K562 (cell line): Measurements from ENCODE around the gene CTNNA3. TPM values are rescaled to one million over a fixed set of nuclear protein-coding genes. Genes with fewer than 3 reads are reported as not detected.

Experiments
- ATAC-seq: fragments of 200-7000 bp; cut with Tn5 transposase; 3 replicates; pipeline ENCODE4 v1.9.1; 2020; ENCODE audit warnings: moderate library complexity
- BruUV-seq: library from RNA; stranded (reverse); fragments of 400-500 nt; replicated peaks from 2 replicates; lab custom pipeline; 2021; lab: Mats Ljungman, UMichigan
- CTCF ChIA-PET: fragments of 300-600 bp; formaldehyde crosslinking; extraction: SDS; loops from one replicate; lab custom pipeline; 2021; ENCODE audit warnings: low intra/inter-chr PET ratio; lab: Yijun Ruan, JAX
- POLR2A ChIA-PET: fragments of 300-600, 350-650 bp; sonication (Branson Sonifier 250); formaldehyde crosslinking; extraction: SDS; loops from one replicate; lab custom pipeline; 2021; ENCODE audit warnings: antibody characterized with exemption, inconsistent platforms; lab: Yijun Ruan, JAX
- DNase-seq, 4 experiments: peaks; one replicate each; pipeline versions ENCODE4 v3.0.0 to v3.0.0-alpha.2; 2011 to 2018; ENCODE audit warnings: low spot score in 3 of 4, mixed read lengths in 3 of 4; ENCODE audit errors: extremely low read depth in 1 of 4
- FAIRE-seq: peaks from 2 replicates; lab custom pipeline; 2011; peaks lifted over from hg19 to GRCh38; lab: Jason Lieb, UNC
- H2AFZ ChIP-seq: 2 replicates; pipeline ENCODE4 v1.6.0; 2011; ENCODE audit warnings: low read depth, low read length, control low read depth, inconsistent platforms
- H3K27ac ChIP-seq: fragments of 200-600 bp; 3 replicates; pipeline ENCODE4 v1.8.0; 2011; ENCODE audit warnings: low read depth, mild to moderate bottlenecking, control low read depth, inconsistent platforms, low read length, moderate library complexity, mixed read lengths; ENCODE audit errors: extremely low read depth
- H3K27me3 ChIP-seq, 2 experiments: fragments of 300-600 bp in 1 of 2; 2 replicates in 1 of 2; 3 replicates in 1 of 2; pipeline versions ENCODE4 v1.6.0 to v1.8.0; 2011; ENCODE audit warnings: inconsistent platforms in 2 of 2, low read length in 2 of 2, mild to moderate bottlenecking in 1 of 2, mixed read lengths in 1 of 2, moderate library complexity in 1 of 2; ENCODE audit not compliant: control insufficient read depth in 2 of 2, insufficient read depth in 2 of 2
- H3K36me3 ChIP-seq: fragments of 300-600 bp; 3 replicates; pipeline ENCODE4 v1.8.0; 2011; ENCODE audit warnings: mild to moderate bottlenecking, low read length, inconsistent platforms; ENCODE audit not compliant: control insufficient read depth, insufficient read depth
- H3K4me1 ChIP-seq, 2 experiments: fragments of 200-600 bp in 1 of 2; replicated peaks in 1 of 2; 2 replicates in 1 of 2; 3 replicates in 1 of 2; pipeline versions ENCODE4 v1.5.1 to v1.8.0; 2011; ENCODE audit warnings: inconsistent platforms in 2 of 2, low read length in 2 of 2, mild to moderate bottlenecking in 1 of 2, mixed read lengths in 1 of 2, moderate library complexity in 1 of 2; ENCODE audit not compliant: control insufficient read depth in 2 of 2, insufficient read depth in 2 of 2
- H3K4me2 ChIP-seq: 2 replicates; pipeline ENCODE4 v1.6.1; 2011; ENCODE audit warnings: low read length, control low read depth, inconsistent platforms, mixed read lengths; ENCODE audit not compliant: insufficient read depth
- H3K4me3 ChIP-seq: fragments of 200-600 bp; sonication (generic), shearing (Covaris generic); 2 replicates; pipeline ENCODE4 v1.5.1; 2016; ENCODE audit warnings: control low read depth, inconsistent platforms
- H3K79me2 ChIP-seq: fragments of 200-600 bp; 3 replicates; pipeline ENCODE4 v1.8.0; 2011; ENCODE audit warnings: low read length, inconsistent platforms; ENCODE audit not compliant: control insufficient read depth, insufficient read depth
- H3K9ac ChIP-seq, 2 experiments: 2 replicates each; pipeline versions ENCODE4 v1.6.0 to v1.6.1; 2011; ENCODE audit warnings: low read depth in 2 of 2, low read length in 2 of 2, control low read depth in 1 of 2, inconsistent platforms in 1 of 2, mild to moderate bottlenecking in 1 of 2, mixed read lengths in 1 of 2; ENCODE audit not compliant: insufficient read depth in 1 of 2
- H3K9me1 ChIP-seq: one replicate; pipeline ENCODE4 v1.6.0; 2011; ENCODE audit warnings: inconsistent platforms, mild to moderate bottlenecking, low read length, moderate library complexity; ENCODE audit not compliant: control insufficient read depth, insufficient read depth
- H3K9me3 ChIP-seq: replicated peaks from 2 replicates; pipeline ENCODE4 v1.5.1; 2011; ENCODE audit warnings: low read depth, low read length, inconsistent platforms; ENCODE audit not compliant: control insufficient read depth, insufficient read depth
- H4K20me1 ChIP-seq: replicated peaks from 2 replicates; pipeline ENCODE4 v1.6.1; 2011; ENCODE audit warnings: low read length, inconsistent platforms, mixed read lengths; ENCODE audit not compliant: control insufficient read depth, insufficient read depth
- BRD9 ChIP-seq: fragments of 450-650 bp; IDR thresholded peaks from 2 replicates; pipeline ENCODE4 v1.6.1; 2018; ENCODE audit warnings: low read depth; ENCODE audit not compliant: partially characterized antibody
- E2F8 ChIP-seq: fragments of 450-650 bp; IDR thresholded peaks from 2 replicates; pipeline ENCODE4 v1.7.1; 2018; ENCODE audit warnings: mild to moderate bottlenecking, low read depth; ENCODE audit not compliant: partially characterized antibody
- FOSL1 ChIP-seq: fragments of 200-800 bp; sonication (Bioruptor generic); conservative IDR thresholded peaks from 2 replicates; pipeline ENCODE4 v1.6.1; 2016; ENCODE audit warnings: missing genetic modification characterization, missing compliant biosample characterization
- KDM1A ChIP-seq, 2 experiments: fragments of 450-650 bp; IDR thresholded peaks; 2 replicates each; pipeline ENCODE4 v1.6.1; 2016; ENCODE audit warnings: mild to moderate bottlenecking in 2 of 2
- KHSRP ChIP-seq: fragments of 450-650 bp; IDR thresholded peaks from 2 replicates; pipeline ENCODE4 v1.6.1; 2017
- L3MBTL2 ChIP-seq: fragments of 450-650 bp; IDR thresholded peaks from 2 replicates; pipeline ENCODE4 v1.6.1; 2016; ENCODE audit warnings: mild to moderate bottlenecking, moderate library complexity
- MEIS2 ChIP-seq: fragments of 450-650 bp; IDR thresholded peaks from 2 replicates; pipeline ENCODE4 v1.6.1; 2014; ENCODE audit warnings: mild to moderate bottlenecking; ENCODE audit not compliant: partially characterized antibody
- NFXL1 ChIP-seq: fragments of 450-650 bp; formaldehyde crosslinking; IDR thresholded peaks from 2 replicates; pipeline ENCODE4 v1.4.0; 2021; ENCODE audit warnings: mild to moderate bottlenecking
- SMAD1 ChIP-seq: fragments of 150-350 bp; IDR thresholded peaks from 2 replicates; pipeline ENCODE4 v1.6.1; 2014; ENCODE audit warnings: low read length, low read depth; ENCODE audit not compliant: partially characterized antibody
- SREBF2 ChIP-seq: sonication (generic); formaldehyde crosslinking; IDR thresholded peaks from 2 replicates; pipeline ENCODE4 v1.4.0; 2020; ENCODE audit warnings: mild to moderate bottlenecking, missing genetic modification reagents
- SRSF7 ChIP-seq: fragments of 200-400 bp; formaldehyde crosslinking; optimal IDR thresholded peaks from 2 replicates; pipeline ENCODE3; 2017; ENCODE audit warnings: mild to moderate bottlenecking, low read depth, low read length
- TCF7 ChIP-seq: sonication (generic); IDR thresholded peaks from 2 replicates; pipeline ENCODE4 v1.6.1; 2016; ENCODE audit warnings: antibody characterized with exemption, borderline replicate concordance
- ZNF175 ChIP-seq: fragments of 200-800 bp; sonication (Bioruptor generic); IDR thresholded peaks from 2 replicates; pipeline ENCODE4 v1.6.1; 2016; ENCODE audit warnings: low read depth, mild to moderate bottlenecking, missing genetic modification characterization, missing compliant biosample characterization
- ZNF695 ChIP-seq: fragments of 450-650 bp; formaldehyde crosslinking; IDR thresholded peaks from 2 replicates; pipeline ENCODE4 v1.4.0; 2020; ENCODE audit warnings: mild to moderate bottlenecking, moderate library complexity
- ZNF696 ChIP-seq: fragments of 250-450 bp; sonication (Bioruptor Pico); conservative IDR thresholded peaks from 2 replicates; pipeline ENCODE4 v1.4.0; 2020; ENCODE audit warnings: mild to moderate bottlenecking, moderate library complexity
- ZNF780A ChIP-seq: fragments of 250-450 bp; sonication (Bioruptor Pico); IDR thresholded peaks from 2 replicates; pipeline ENCODE4 v1.5.0; 2021; ENCODE audit warnings: mild to moderate bottlenecking
- WGBS: fragments of 100-300 bp; shearing (Covaris generic); methylation state at CpG from one replicate; pipeline ENCODE4 v1.1.6; 2016; ENCODE audit warnings: low coverage, mixed read lengths; ENCODE audit not compliant: insufficient coverage; ENCODE audit errors: missing lambda C conversion rate; 5-methylcytosine and 5-hydroxymethylcytosine counted together
- in situ Hi-C: fragments of 300-500 bp; cut with MboI; formaldehyde crosslinking; loops from 4 replicates; pipeline ENCODE4 v1.15.0; 2018; ENCODE audit warnings: inconsistent platforms, mixed read lengths
- intact Hi-C: fragments of 100-400 bp; cut with micrococcal nuclease; formaldehyde crosslinking; loops from 2 replicates; pipeline ENCODE4 v1.14.2; 2022
- polyA plus RNA-seq, 8 experiments: library from polyadenylated mRNA; depleted of rRNA in 4 of 8; stranded (reverse) in 5 of 8; unstranded in 3 of 8; fragments of >200 nt; fragmentation: Nextera tagmentation in 2 of 8; fragmentation: Illumina TruSeq in 1 of 8; extraction: Ambion mirVana in 2 of 8; extraction: Trizol in 1 of 8; gene quantifications; 2 replicates each; pipeline versions ENCODE4 v1.2.1 to v1.2.3, GENCODE V29; 2011 to 2014; ENCODE audit warnings: inconsistent platforms in 1 of 8, missing spikeins in 1 of 8
- total RNA-seq, 7 experiments: library from RNA; depleted of rRNA in 6 of 7; stranded (reverse); fragments of >200 nt in 6 of 7; fragmentation: Illumina TruSeq in 2 of 7; extraction: Trizol in 2 of 7; gene quantifications; 2 replicates each; pipeline versions ENCODE4 v1.2.1 to v1.2.3, GENCODE V29; 2011 to 2021; ENCODE audit warnings: low replicate concordance in 1 of 7
- TF ChIP-seq, protein P1 (sequence below): fragments of 250-450 bp; sonication (Bioruptor Pico); IDR thresholded peaks from 2 replicates; pipeline ENCODE4 v1.9.0; 2021; ENCODE audit warnings: mild to moderate bottlenecking
- TF ChIP-seq, protein P2 (sequence below), 2 experiments: fragments of 150-350 bp in 1 of 2; IDR thresholded peaks; 2 replicates each; pipeline ENCODE4 v1.6.1; 2012 to 2016; ENCODE audit warnings: low read depth in 2 of 2, low read length in 2 of 2, mild to moderate bottlenecking in 1 of 2, moderate library complexity in 1 of 2

CTNNA3 gene
- total and polyA plus RNA-seq, 9 of the 15 experiments (the other 6 are each of a cell fraction or from before 2014, with no cell fraction given): 0.04 TPM; not detected in 8

GRCh38 chr10:66202101-66202500 lies 1493.9 kb downstream of the CTNNA3 start:
- ATAC-seq (no peak), DNase-seq (no peak), FAIRE-seq (no peak)
- CTCF ChIA-PET: no interaction called here
- Histone ChIP-seq H3K9me3 (no peaks in the 10 kb centered on the region; the same call in 1 of the 2 replicates), H3K27me3 (no peaks in the 10 kb centered on the region), H3K4me3 (no peak overlapping the region), H3K9ac (no peak overlapping the region), H2AFZ (no peak overlapping the region), H3K4me2 (no peak overlapping the region), H3K36me3 (no peaks in the 10 kb centered on the region), H3K4me1 (no peaks in the 10 kb centered on the region), H4K20me1 (no peaks in the 10 kb centered on the region), H3K79me2 (no peaks in the 10 kb centered on the region), H3K9me1 (no peaks in the 10 kb centered on the region), H3K27ac (no peak overlapping the region)
- POLR2A ChIA-PET: no interaction called here
- BruUV-seq: no TSS peak
- intact Hi-C loops (no loop called here), in situ Hi-C loops (no loop called here)
- WGBS: 7% methylated on average over 3 of the region's 3 CpGs
- no peak for TF ChIP-seq ZNF780A (CRISPR knock-in tag)
- no peak for TF ChIP-seq ZNF175 (CRISPR knock-in tag)
- TF ChIP-seq FOSL1 (tag): no peak
- TF ChIP-seq KHSRP: no peak
- TF ChIP-seq ZNF696: no peak
- no peak for TF ChIP-seq BRD9
- TF ChIP-seq NFXL1 (CRISPR knock-in tag): no peak
- TF ChIP-seq SMAD1: no peak
- TF ChIP-seq MEIS2: no peak
- no peak for TF ChIP-seq SRSF7
- TF ChIP-seq, protein P1, sequence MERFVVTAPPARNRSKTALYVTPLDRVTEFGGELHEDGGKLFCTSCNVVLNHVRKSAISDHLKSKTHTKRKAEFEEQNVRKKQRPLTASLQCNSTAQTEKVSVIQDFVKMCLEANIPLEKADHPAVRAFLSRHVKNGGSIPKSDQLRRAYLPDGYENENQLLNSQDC (CRISPR knock-in tag): no peak
- TF ChIP-seq L3MBTL2: no peak
- no peak for TF ChIP-seq SREBF2 (CRISPR knock-in tag)
- TF ChIP-seq TCF7: no peak
- TF ChIP-seq E2F8: no peak
- no peak for TF ChIP-seq ZNF695
- TF ChIP-seq, protein P2, sequence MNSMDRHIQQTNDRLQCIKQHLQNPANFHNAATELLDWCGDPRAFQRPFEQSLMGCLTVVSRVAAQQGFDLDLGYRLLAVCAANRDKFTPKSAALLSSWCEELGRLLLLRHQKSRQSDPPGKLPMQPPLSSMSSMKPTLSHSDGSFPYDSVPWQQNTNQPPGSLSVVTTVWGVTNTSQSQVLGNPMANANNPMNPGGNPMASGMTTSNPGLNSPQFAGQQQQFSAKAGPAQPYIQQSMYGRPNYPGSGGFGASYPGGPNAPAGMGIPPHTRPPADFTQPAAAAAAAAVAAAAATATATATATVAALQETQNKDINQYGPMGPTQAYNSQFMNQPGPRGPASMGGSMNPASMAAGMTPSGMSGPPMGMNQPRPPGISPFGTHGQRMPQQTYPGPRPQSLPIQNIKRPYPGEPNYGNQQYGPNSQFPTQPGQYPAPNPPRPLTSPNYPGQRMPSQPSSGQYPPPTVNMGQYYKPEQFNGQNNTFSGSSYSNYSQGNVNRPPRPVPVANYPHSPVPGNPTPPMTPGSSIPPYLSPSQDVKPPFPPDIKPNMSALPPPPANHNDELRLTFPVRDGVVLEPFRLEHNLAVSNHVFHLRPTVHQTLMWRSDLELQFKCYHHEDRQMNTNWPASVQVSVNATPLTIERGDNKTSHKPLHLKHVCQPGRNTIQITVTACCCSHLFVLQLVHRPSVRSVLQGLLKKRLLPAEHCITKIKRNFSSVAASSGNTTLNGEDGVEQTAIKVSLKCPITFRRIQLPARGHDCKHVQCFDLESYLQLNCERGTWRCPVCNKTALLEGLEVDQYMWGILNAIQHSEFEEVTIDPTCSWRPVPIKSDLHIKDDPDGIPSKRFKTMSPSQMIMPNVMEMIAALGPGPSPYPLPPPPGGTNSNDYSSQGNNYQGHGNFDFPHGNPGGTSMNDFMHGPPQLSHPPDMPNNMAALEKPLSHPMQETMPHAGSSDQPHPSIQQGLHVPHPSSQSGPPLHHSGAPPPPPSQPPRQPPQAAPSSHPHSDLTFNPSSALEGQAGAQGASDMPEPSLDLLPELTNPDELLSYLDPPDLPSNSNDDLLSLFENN (IDR thresholded peaks at IDR 0.05; ENCODE audit: low read depth in 2 of 2, low read length in 2 of 2): no peak
- TF ChIP-seq KDM1A (IDR thresholded peaks at IDR 0.05): no peak
